Activated T-cell treated with anti-CD3 and anti-CD28 coated beads for 48 hours (primary cell): ENCODE data around the gene PRPF6.

ENCODE experiments used
- DNase-seq: peaks from one replicate; pipeline ENCODE4 v3.0.0-alpha.2; 2020; ENCODE audit warnings: low read depth

Gene PRPF6

GRCh38 chr20:64064145-64064698 lies 83.3 kb downstream of the PRPF6 start:
- DNase-seq = no peak

DNA sequence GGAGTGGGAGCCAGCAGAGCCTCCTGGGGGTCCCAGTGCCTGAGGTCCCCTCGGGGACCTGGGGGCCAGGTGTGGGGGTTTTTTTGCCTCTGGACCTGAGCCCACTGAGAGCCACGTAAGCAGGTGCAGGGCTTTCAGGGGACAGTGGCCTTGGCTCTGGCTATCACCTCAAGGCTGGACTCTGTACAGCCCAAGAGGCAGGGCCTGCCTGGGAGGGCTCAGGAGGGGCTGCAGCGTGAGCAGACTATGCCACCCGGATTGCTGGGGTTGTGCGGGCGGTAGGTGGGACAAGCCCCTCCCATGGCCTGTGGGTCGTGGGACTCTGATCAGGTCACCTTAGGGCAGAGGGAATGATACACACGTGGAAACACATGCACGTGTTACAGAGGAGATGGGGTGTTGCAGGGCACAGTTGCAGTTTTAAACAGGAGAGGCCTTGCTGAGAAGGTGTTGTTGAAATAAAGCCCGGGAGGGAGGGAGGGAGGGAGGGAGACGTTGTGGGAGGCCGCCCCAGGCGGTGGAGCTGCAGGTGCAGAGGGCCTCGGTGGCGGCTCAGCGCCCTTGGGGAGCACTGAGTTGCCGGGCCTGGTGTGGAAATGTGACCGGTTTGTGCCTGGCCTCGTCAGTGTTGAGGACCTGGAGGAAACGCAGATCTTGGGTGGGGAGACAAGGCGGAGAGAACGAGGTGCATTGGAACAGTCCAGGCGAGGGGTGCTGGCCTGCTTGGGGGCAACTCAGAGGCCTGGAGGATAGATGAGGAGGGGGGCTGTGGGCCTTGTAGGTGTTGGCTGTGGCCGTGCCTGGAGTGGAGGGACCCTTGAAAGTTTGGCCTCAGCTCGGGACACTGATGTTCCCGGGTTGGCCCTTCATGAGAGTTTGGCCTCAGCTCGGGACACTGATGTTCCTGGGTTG lies 84.4 kb downstream of the PRPF6 start:
- no peak for DNase-seq

DNA sequence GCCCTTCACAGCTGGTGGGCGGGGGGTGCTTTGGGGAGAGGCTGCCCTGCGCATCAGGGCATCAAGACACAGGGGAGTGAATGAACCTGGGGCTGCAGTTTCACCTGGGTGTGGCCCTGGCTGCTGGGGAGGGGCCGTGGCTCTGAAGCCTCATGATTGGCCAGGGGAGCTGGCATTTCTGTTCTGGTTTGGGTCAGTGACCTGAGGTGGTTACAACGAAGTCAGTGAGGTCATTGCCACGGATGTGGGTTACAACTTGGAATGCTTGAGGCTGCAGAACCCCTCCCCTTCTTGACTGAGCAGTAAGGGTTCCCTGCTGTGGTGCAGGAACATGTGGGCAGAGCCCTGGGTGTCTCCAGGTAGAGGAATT lies 85.0 kb downstream of the PRPF6 start:
- peak; percentile 61 for DNase-seq

DNA sequence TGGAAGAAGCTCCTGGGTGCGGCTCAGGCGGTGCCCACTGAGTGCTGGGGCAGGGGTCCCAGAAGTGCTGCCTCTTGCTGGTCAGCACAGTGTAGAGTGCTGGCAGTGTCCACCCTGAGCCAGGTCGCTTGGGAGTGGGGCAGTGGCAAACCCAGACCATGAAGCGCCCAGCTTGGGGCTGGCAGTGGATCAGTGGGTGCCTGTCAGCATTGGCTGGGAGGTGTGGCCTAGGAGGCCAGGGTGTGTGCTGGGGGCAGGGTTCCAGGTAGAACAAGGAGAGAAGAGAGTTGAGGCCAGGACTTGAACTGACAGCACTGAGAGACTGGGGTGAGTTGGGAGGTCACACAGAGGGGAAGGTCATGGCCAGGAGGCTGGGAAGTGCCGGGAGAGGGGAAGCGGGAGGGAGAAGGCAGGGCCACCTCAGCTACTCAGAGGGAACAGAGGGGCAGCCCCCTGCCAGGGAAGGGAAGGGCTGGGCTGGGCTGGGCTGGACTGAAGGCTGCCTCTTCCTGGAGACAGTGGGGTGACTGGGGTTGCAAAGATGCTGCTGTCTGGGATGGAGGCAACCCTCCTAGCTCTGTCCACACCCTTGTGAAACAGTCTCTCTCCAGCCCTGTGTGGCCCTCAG lies 86.2 kb downstream of the PRPF6 start:
- DNase-seq = no peak

DNA sequence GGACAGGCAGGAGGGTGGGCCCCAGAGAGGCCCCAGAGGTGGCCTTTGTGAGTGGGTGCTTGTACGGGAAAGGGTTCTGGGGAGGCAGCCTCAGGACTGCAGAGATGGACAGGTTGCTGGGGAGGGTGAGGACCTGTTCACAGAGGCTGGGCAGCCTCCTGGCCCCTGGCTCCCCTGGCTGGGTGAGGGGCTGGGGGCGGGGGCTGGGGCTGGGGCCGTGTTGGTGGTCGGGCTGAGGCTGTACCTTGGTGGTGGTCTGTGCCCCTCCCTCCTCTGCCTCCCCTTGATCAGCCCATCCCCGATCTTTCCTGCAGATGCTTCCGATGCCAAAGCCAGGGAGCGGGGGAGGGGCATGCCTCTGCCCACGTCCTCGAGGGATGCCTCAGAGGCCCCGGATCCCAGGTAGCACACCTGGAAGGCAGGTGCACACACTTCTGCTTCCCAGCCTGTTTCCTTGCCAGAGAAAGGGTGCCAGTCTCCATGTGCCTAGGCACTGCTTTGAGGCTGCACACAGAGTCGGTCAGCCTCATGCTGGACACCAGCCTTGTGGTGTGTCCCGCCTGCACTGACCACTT lies 86.9 kb downstream of the PRPF6 start:
- no peak for DNase-seq

DNA sequence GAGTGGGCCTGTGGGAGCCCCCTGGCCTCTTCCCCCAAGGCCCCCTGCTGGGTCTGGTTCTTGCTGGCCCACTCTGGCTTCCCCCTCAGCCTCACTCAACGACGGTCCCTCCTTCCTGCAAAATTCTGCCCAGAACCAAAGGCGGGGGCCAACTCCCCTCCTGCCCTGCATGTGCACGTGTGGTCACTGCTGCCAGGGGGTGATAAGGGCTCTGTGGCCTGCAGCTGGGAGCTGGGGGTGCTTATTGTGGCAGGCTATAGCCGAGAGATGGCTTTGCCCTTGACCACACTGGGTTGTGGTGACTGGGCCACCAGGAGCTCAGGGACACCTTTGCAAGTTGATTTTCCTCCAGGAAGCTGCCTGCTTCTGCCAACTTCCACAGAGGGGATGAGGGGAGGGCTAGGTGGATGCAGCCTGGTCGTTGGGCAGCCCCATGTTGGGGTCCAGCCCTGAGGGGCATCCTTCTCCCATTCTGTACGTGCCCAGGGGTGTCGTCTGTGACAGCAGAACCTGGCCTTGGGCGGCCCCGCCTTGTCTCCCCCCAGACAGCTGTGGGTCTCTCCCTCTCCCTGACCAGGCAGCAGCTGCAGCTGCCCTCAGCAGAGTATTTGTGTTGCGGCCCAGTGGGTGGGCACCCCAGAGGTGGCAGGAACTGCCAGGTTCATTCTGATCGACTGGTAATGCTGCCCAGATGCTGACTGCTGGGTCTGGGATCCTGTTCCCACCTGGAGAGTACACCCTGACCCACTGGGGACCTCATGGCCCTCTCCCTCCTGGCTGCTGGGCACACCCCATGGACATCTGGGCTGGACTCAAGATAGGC lies 87.7 kb downstream of the PRPF6 start:
- no peak for DNase-seq

- DNase-seq = no peak
These were observed 88.3 kb downstream of the PRPF6 start for GRCh38 chr20:64069209-64069613.

GRCh38 chr20:64069614-64070243 lies 88.8 kb downstream of the PRPF6 start:
- no peak for DNase-seq

GRCh38 chr20:64070244-64070993 lies 89.5 kb downstream of the PRPF6 start:
- DNase-seq = no peak

DNA sequence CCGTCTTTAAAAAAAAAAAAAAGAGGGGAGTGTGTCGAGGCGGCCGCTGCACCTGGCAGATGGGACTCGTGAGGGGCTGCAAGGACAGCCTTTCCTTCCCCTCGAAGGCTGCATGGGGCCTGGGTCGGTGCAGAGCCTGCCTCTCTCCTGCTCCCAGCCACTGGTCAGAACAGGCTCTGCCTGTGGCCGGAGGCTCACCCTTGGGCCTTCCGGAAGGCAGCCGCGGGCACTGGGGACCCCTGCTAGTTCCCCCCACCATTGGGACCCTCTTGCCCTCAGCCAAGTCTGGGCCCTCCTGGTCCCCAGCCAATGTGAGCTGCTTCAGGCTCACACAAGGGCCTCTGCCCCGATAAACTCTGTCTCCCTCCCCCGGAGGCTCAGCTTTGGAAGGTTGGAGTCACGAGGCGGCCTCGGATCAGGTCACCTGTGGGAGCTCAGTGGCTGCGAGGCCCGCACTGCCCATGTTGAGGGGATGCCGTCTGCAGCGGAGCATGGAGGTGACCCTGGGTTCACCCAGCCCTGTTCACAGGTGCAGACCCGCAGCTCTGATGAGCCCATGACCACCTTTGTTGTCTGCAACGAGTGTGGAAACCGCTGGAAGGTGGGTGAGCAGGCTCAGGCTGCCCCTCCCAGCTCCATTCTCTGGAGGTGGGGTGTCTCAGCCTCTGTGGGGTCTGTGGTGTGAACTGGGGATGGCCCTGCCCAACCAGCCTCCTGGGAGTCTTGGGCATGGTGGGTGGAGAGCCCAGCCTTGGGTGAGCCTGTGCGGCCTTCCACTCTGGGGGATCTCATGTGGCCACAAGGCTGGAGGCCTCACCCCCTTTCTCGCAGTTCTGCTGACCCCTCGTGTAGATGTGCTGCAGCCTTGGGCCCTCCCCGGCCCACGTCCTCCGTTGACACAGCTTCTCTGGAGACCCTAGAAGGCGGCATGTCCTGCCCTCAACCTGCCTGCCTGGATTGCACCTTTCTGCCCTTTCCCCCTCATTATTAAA lies 90.7 kb downstream of the PRPF6 start:
- no peak for DNase-seq

- DNase-seq = no peak
These were observed 91.6 kb downstream of the PRPF6 start for GRCh38 chr20:64072498-64073063.

GRCh38 chr20:64073476-64074183 lies 92.7 kb downstream of the PRPF6 start:
- DNase-seq = no peak

GRCh38 chr20:64074184-64074789 lies 93.4 kb downstream of the PRPF6 start:
- DNase-seq = no peak

GRCh38 chr20:64074963-64075362 lies 94.0 kb downstream of the PRPF6 start:
- no peak for DNase-seq

GRCh38 chr20:64075556-64075955 lies 94.6 kb downstream of the PRPF6 start:
- no peak for DNase-seq

GRCh38 chr20:64076061-64076997 lies 95.4 kb downstream of the PRPF6 start:
- no peak for DNase-seq

DNA sequence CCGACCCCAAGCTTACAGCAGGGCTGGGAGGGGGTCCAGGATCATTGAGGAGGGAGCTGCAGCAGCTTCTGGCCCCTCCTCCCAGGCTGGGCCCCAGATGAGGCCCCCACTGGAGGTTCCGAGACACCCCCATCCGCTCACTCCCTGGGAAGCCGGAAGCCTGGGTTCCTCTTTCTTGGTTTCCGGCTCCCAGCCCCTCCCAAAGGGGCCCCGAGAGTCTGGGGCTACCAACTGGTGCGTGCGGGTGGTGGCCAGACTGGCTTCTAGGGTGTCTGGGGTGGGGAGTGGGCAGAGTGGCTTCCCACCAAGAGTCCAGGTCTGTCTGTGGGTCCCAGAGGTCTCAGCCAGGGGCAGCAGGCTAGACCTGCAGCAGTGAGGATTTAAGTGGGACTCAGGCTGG lies 96.2 kb downstream of the PRPF6 start:
- DNase-seq = no peak
